Uterus (tissue), 4 donors: Measurements from ENCODE around the gene LDLRAD4. TPM values are rescaled to one million over a fixed set of nuclear protein-coding genes. Genes with fewer than 3 reads are reported as not detected.

ENCODE experiments used
- DNase-seq, 2 donors: peaks; one replicate each; pipeline ENCODE4 v3.0.0-alpha.2; 2019 to 2020
- H3K27ac ChIP-seq, 2 donors: fragments of 200-600 bp; sonication (generic); 1 replicate in 1 of 2; 2 replicates in 1 of 2; pipeline ENCODE4 v1.5.1; 2016 to 2018
- H3K27me3 ChIP-seq, 2 donors: fragments of 200-600 bp; sonication (generic); one replicate each; pipeline ENCODE4 v1.5.1; 2018 to 2019; ENCODE audit warnings: control low read depth in 1 of 2
- H3K36me3 ChIP-seq, 2 donors: fragments of 200-600 bp; sonication (generic); one replicate each; pipeline ENCODE4 v1.5.1; 2019; ENCODE audit warnings: control low read depth in 1 of 2
- H3K4me1 ChIP-seq, 2 donors: fragments of 200-600 bp; sonication (generic); one replicate each; pipeline ENCODE4 v1.5.1; 2018 to 2019; ENCODE audit warnings: control low read depth in 1 of 2
- H3K4me3 ChIP-seq, 2 donors: fragments of 200-600 bp; sonication (generic); 1 replicate in 1 of 2; 2 replicates in 1 of 2; pipeline ENCODE4 v1.5.1; 2018 to 2019; ENCODE audit warnings: mild to moderate bottlenecking in 1 of 2
- H3K9me3 ChIP-seq, 2 donors: fragments of 200-600 bp; sonication (generic); one replicate each; pipeline ENCODE4 v1.5.1; 2019; ENCODE audit warnings: control low read depth in 1 of 2
- CTCF ChIP-seq, 4 experiments: fragments of 200-600 bp in 2 of 4; fragments of 450-650 bp in 2 of 4; sonication (generic) in 2 of 4; IDR thresholded peaks; one replicate each; pipeline ENCODE4 v1.5.1; 2016 to 2019; ENCODE audit warnings: antibody characterized with exemption in 4 of 4, mild to moderate bottlenecking in 2 of 4, moderate library complexity in 1 of 4
- POLR2A ChIP-seq, 2 donors: fragments of 450-650 bp; IDR thresholded peaks; one replicate each; pipeline ENCODE4 v1.6.1; 2016; ENCODE audit warnings: antibody characterized with exemption in 2 of 2, mild to moderate bottlenecking in 1 of 2, moderate library complexity in 1 of 2
- intact Hi-C: fragments of 100-400 bp; cut with DNase I; formaldehyde crosslinking; loops from one replicate; pipeline ENCODE4 v1.15.1; 2023; ENCODE audit warnings: low total_unique reads
- total RNA-seq, 4 donors: library from RNA; depleted of rRNA in 3 of 4; stranded (reverse); fragments of >200 nt in 3 of 4; gene quantifications; one replicate each; pipeline versions ENCODE4 v1.1.0 to v1.2.4, GENCODE V29; 2014 to 2023
- donor health status: DM: yes; HTN: yes; CAD: no.

The LDLRAD4 gene
- total RNA-seq, 4 donors from 2014 or later: 23.8 to 82.2 (median 39.3) TPM

GRCh38 chr18:13576598-13576997, 358.0 kb downstream of the LDLRAD4 start:
- Histone ChIP-seq H3K4me3 (no peak overlapping the region), H3K4me1 (no peaks in the 10 kb centered on the region), H3K27me3 (no peaks in the 10 kb centered on the region), H3K27ac (peak overlapping the region in 1 of 2 donors; percentile 46), H3K9me3 (no peaks in the 10 kb centered on the region), H3K36me3 (no peaks in the 10 kb centered on the region)
- TF ChIP-seq CTCF (IDR thresholded peaks at IDR 0.05): no peak
- no peak for TF ChIP-seq POLR2A (IDR thresholded peaks at IDR 0.05)
- DNase-seq: no peak
- intact Hi-C loops: no loop called here

GRCh38 chr18:13577091-13577697, 358.6 kb downstream of the LDLRAD4 start:
- Histone ChIP-seq H3K9me3 (no peaks in the 10 kb centered on the region), H3K27me3 (no peaks in the 10 kb centered on the region), H3K4me3 (no peak overlapping the region), H3K4me1 (no peaks in the 10 kb centered on the region), H3K27ac (peak overlapping the region in 1 of 2 donors; percentile 46), H3K36me3 (no peaks in the 10 kb centered on the region)
- intact Hi-C loops: no loop called here
- TF ChIP-seq CTCF (IDR thresholded peaks at IDR 0.05) (no peak), POLR2A (IDR thresholded peaks at IDR 0.05) (no peak)
- no peak for DNase-seq

GRCh38 chr18:13577781-13578180, 359.2 kb downstream of the LDLRAD4 start:
- peak overlapping the region in 1 of 2 donors; percentile 46 for H3K27ac ChIP-seq

GRCh38 chr18:13578400-13578799, 359.8 kb downstream of the LDLRAD4 start:
- TF ChIP-seq CTCF (IDR thresholded peaks at IDR 0.05) (no peak), POLR2A (IDR thresholded peaks at IDR 0.05) (no peak)
- H3K4me1 ChIP-seq: no peaks in the 10 kb centered on the region
- H3K4me3 ChIP-seq: no peak overlapping the region
- H3K36me3 ChIP-seq: no peaks in the 10 kb centered on the region
- H3K9me3 ChIP-seq: no peaks in the 10 kb centered on the region
- no peaks in the 10 kb centered on the region for H3K27me3 ChIP-seq
- DNase-seq: no peak
- no peak overlapping the region for H3K27ac ChIP-seq
- intact Hi-C loops: no loop called here

More at GRCh38 chr18:13577781-13578180, 359.2 kb downstream of the LDLRAD4 start:
- DNase-seq: no peak
- TF ChIP-seq CTCF (IDR thresholded peaks at IDR 0.05) (no peak), POLR2A (IDR thresholded peaks at IDR 0.05) (no peak)
- intact Hi-C loops: no loop called here
- H3K27me3 ChIP-seq: no peaks in the 10 kb centered on the region
- no peaks in the 10 kb centered on the region for H3K36me3 ChIP-seq
- no peaks in the 10 kb centered on the region for H3K9me3 ChIP-seq
- H3K4me3 ChIP-seq: no peak overlapping the region
- no peaks in the 10 kb centered on the region for H3K4me1 ChIP-seq

- no peak for DNase-seq
- no peaks in the 10 kb centered on the region for H3K36me3 ChIP-seq
- H3K9me3 ChIP-seq: no peaks in the 10 kb centered on the region
- H3K4me1 ChIP-seq: no peaks in the 10 kb centered on the region
- no peaks in the 10 kb centered on the region for H3K27me3 ChIP-seq
- no peak for TF ChIP-seq POLR2A (IDR thresholded peaks at IDR 0.05)
- TF ChIP-seq CTCF (IDR thresholded peaks at IDR 0.05): no peak
- H3K27ac ChIP-seq: no peak overlapping the region
- intact Hi-C loops: no loop called here
- H3K4me3 ChIP-seq: no peak overlapping the region
Observed at GRCh38 chr18:13579874-13580273, 361.3 kb downstream of the LDLRAD4 start.
